Body of pancreas (tissue), 4 donors: Measurements from ENCODE around the gene RP2.

Source experiments
- POLR2A ChIP-seq, 3 donors: fragments of 450-650 bp; IDR thresholded peaks; one replicate each; pipeline ENCODE4 v1.6.1; 2016; ENCODE audit warnings: antibody characterized with exemption in 3 of 3, mild to moderate bottlenecking in 2 of 3
- TF ChIP-seq, protein P1 (sequence below), 7 experiments: fragments of 450-650 bp in 4 of 7; fragments of 200-600 bp in 3 of 7; sonication (generic) in 3 of 7; IDR thresholded peaks; one replicate each; pipeline ENCODE4 v1.5.1; 2016 to 2019; ENCODE audit warnings: antibody characterized with exemption in 7 of 7

DNA sequence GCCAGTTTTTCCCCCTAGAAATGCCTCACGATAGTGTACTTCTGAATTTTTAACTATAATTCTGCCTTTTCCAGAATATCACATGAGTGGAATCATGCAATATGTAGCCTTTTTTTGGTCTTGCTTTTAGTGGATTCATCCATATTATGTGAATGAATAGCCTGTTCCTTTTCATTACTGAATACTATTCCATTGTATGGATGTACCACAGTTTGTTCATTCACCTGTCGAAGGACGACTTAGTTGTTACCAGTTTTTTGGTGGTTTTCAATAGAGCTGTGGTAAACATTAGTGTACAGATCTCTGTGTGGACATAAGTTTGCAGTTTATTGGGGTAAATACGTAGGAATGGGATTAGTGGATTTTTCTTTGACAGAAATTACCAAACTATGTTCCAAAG lies 83.4 kb downstream of the RP2 start:
- TF ChIP-seq, protein P1, sequence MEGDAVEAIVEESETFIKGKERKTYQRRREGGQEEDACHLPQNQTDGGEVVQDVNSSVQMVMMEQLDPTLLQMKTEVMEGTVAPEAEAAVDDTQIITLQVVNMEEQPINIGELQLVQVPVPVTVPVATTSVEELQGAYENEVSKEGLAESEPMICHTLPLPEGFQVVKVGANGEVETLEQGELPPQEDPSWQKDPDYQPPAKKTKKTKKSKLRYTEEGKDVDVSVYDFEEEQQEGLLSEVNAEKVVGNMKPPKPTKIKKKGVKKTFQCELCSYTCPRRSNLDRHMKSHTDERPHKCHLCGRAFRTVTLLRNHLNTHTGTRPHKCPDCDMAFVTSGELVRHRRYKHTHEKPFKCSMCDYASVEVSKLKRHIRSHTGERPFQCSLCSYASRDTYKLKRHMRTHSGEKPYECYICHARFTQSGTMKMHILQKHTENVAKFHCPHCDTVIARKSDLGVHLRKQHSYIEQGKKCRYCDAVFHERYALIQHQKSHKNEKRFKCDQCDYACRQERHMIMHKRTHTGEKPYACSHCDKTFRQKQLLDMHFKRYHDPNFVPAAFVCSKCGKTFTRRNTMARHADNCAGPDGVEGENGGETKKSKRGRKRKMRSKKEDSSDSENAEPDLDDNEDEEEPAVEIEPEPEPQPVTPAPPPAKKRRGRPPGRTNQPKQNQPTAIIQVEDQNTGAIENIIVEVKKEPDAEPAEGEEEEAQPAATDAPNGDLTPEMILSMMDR (IDR thresholded peaks at IDR 0.05), result no peak
- no peak for TF ChIP-seq POLR2A (IDR thresholded peaks at IDR 0.05)
